Measurements from ENCODE around the gene NEO1.
"Not testable (repeated sequence)": the region's sequence is repeated elsewhere in the genome, so short reads cannot be mapped to it uniquely, and the experiment has no call there.

The NEO1 gene

GRCh38 chr15:73212424-73212823 lies 160.2 kb downstream of the NEO1 start:
- DNase-seq: no peak

- not testable (repeated sequence) for DNase-seq
Observed at GRCh38 chr15:73221450-73221849, 169.2 kb downstream of the NEO1 start.

GRCh38 chr15:73225358-73226015 lies 173.2 kb downstream of the NEO1 start:
- DNase-seq: no peak

GRCh38 chr15:73226093-73226814 lies 174.0 kb downstream of the NEO1 start:
- no peak for DNase-seq

GRCh38 chr15:73227433-73228056 lies 175.3 kb downstream of the NEO1 start:
- DNase-seq: no peak

GRCh38 chr15:73228128-73228646 lies 175.9 kb downstream of the NEO1 start:
- no peak for DNase-seq

- no peak for DNase-seq
Observed at GRCh38 chr15:73231661-73232419, 179.6 kb downstream of the NEO1 start.

GRCh38 chr15:73232776-73233175 lies 180.5 kb downstream of the NEO1 start:
- DNase-seq: peak in 1 of 2 experiments; percentile 21

GRCh38 chr15:73233623-73234022 lies 181.4 kb downstream of the NEO1 start:
- no peak for DNase-seq

- no peak for DNase-seq
Observed at GRCh38 chr15:73237910-73238309, 185.6 kb downstream of the NEO1 start.

- peak in 1 of 2 experiments; percentile 32 for DNase-seq
Observed at GRCh38 chr15:73239564-73240215, 187.4 kb downstream of the NEO1 start.

- peak; percentile 38 to 61 for DNase-seq
Observed at GRCh38 chr15:73240866-73241499, 188.7 kb downstream of the NEO1 start.

- no peak for DNase-seq
Observed at GRCh38 chr15:73244333-73244732, 192.1 kb downstream of the NEO1 start.

GRCh38 chr15:73246439-73246838 lies 194.2 kb downstream of the NEO1 start:
- no peak for DNase-seq

GRCh38 chr15:73246898-73247297 lies 194.6 kb downstream of the NEO1 start:
- DNase-seq: no peak

- DNase-seq: no peak
Observed at GRCh38 chr15:73247331-73247730, 195.1 kb downstream of the NEO1 start.

- no peak for DNase-seq
Observed at GRCh38 chr15:73249499-73249898, 197.2 kb downstream of the NEO1 start.

GRCh38 chr15:73254598-73254997 lies 202.3 kb downstream of the NEO1 start:
- DNase-seq: no peak

GRCh38 chr15:73258271-73259108 lies 206.2 kb downstream of the NEO1 start:
- DNase-seq: no peak

GRCh38 chr15:73264881-73265280 lies 212.6 kb downstream of the NEO1 start:
- no peak for DNase-seq

- peak in 1 of 2 experiments; percentile 25 for DNase-seq
Observed at GRCh38 chr15:73265536-73266153, 213.4 kb downstream of the NEO1 start.

Data from NCI-H446 (cell line).